ENCODE data around the gene LRTM2.

The LRTM2 gene

GRCh38 chr12:1883513-1883912 lies 63.1 kb downstream of the LRTM2 start:
- no peak for DNase-seq (ENCODE audit: low read depth)

GRCh38 chr12:1884651-1885050 lies 64.3 kb downstream of the LRTM2 start:
- DNase-seq (ENCODE audit: low read depth): no peak

GRCh38 chr12:1885082-1885596 lies 64.8 kb downstream of the LRTM2 start:
- no peak for DNase-seq (ENCODE audit: low read depth)

- DNase-seq (ENCODE audit: low read depth): no peak
Measured at GRCh38 chr12:1885599-1886245, 65.4 kb downstream of the LRTM2 start.

Measured in iris pigment epithelial cell (primary cell).